HG03103 (cell line): ENCODE data around the gene CITED2.

Experiments
- ATAC-seq: cut with Tn5 transposase; IDR thresholded peaks from one replicate; pipeline ENCODE4 v1.9.1; 2021; ENCODE audit warnings: low read depth; ENCODE audit not compliant: unreplicated experiment

CITED2 gene

DNA sequence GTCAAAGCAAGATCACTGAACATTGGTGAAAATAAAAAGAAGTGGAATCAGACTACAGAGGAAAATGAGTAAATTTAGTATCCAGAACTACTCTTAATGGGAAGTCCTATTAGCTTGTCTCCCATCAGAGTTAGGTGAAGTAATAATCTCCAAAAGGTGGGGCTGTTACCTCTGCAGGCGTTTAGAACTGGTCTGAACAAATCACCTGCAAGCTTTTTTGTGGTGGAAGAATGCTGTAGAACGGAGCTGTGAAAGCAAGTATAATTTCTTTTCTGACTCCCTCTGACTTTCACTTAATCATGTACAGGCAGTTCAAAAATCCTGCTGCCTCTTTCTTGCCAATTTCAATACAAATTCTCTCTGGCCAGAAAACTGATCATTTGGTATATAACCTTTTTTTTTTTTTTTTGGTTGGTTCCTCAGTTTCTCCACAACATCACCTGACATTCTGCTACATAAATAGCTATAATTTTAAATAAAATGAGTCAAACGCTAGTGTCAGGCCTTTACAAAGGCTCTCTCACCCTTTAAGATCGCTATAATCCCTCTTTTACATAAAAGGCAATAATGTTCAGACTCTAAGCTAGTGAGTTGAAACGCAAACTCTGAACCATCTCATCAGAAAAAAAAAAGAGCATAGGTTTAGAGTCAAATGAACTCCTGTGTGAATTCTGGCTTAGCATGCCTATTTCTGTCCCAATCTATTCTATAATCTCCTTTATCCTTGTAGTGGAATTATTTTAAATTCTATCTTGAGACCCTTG, 38.8 kb downstream of the CITED2 start:
- ATAC-seq, result no peak

DNA sequence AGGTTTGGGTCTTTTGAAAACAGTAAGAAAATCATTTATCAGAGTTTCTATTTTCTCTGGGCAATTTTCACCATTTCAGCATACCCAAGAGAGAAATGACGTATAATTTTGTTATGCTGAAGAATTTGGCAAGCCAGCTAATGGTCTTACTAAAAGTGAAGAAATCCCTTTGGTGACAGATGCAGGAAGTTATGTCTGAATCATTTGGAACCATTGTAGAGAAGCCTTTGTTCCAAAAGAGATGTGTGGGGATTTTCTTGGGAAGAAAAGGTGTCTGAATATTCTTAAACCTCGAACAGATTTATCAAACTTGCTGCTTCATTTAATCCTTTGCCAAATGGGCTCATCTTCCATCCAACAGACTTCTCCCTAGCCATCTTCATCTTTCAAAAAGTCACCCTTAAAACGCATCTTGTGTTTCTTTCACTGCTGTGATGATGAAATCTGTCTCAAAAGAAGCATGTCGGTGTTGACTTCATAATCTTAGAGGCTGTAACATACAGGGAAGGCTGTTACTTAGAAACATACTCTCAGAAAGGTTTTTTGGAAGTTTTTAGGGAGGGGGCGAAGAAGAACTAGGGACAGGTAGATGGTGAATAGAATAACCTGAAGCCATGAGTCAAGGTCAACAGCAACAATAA, 39.5 kb downstream of the CITED2 start:
- no peak for ATAC-seq

DNA sequence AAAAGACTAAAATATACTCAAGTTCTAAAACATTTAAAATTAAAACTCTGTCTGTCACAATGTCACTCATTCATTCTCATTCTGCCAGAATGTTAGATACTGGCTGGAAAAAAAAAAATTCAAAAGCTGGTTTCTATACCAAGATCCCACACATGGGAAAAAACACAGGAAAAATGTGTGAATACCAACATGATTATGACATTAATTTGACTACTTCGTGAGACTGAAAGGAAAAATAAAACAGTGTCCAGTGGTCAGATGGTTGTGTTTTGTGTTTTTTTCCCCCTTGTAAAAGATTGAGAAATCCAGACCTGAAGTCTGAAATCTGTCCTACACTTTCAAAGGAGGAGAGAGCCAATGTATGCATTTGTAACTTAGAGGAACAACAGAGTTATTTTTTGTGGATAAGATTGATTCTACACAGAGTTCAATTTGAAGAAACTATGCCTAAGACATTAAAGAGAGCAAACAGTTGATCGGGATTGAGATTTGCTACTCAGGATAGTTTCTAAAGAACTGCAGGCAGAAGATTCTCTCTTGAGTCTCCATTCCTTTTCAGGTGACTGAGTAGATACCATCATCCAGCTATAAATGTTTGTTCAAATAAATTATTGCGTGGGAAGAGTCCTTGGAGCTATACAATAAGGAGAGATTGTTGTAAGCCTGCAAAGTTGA, 43.5 kb downstream of the CITED2 start:
- ATAC-seq, result no peak

DNA sequence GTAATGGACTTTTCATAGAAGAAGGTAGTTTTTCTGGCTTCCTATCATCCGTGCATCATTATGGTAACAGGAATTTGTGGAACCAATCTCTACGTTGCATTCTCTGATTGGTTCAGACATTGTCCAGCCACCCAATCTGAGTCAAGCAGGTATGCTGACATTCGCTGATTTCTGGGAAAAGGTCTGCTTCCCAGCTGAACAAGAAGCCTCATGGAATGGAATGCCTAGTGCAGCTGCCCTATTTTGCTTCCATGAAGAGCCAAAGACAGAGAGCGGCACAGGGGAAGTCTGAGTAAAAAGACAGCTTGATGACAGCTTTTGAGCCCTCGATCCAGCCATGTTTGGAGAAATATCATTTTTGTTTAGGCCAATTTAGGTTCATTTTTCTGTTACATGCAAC, 44.1 kb downstream of the CITED2 start:
- no peak for ATAC-seq

DNA sequence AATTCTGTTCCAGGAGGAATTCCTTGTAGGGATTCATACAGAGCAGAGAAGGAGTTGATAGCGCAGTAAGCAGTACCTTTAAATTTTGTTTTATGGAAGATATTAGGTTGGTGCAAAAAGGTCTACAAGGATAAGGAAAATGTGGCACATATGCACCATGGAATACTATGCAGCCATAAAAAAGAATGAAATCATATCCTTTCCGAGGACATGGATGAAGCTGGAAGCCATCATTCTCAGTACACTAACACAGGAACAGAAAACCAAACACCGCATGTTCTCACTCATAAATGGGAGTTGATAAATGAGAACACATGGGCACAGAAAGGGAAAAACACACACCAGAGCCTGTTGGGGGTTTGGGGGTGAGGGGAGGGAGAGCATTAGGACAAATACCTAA, 45.2 kb downstream of the CITED2 start:
- ATAC-seq, result no peak

DNA sequence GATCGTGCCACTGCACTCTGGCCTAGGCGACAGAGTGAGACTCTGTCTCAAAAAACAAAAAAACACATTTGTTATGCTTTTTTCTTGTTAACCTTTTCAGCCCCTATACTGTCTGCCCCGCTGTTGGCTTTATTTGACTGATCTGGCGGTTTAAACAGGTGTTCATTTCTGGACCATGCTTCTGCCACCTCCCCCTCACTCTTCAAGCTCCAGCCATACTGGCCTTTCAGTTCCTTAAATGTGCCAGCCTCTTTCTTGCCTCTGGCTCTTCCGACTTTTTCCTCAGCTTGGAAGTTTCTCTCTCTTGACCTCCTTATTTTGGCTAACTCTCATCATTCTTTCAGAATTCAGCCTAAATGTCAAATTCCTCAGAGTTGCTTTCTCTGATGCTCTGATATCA, 47.4 kb downstream of the CITED2 start:
- peak; percentile 49 for ATAC-seq

DNA sequence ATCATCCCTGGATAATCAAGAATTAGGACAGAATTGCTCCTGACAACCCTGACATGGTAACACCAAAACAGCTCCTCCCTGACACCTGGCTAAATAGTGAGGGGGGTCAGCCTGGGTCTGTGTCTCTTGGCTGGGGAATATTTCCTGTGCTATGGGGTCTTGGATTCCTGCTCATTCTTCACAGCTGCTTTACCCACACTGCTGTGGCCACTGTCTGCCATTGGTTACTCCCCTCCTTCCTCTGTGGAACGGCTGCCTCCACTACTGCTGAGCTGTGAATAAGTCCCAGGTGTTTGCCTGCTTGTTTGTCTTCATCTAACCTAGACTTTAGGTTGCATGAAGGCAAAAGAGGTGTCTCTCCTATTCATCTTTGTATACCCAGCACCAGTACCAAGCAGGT, 48.8 kb downstream of the CITED2 start:
- ATAC-seq, result no peak

DNA sequence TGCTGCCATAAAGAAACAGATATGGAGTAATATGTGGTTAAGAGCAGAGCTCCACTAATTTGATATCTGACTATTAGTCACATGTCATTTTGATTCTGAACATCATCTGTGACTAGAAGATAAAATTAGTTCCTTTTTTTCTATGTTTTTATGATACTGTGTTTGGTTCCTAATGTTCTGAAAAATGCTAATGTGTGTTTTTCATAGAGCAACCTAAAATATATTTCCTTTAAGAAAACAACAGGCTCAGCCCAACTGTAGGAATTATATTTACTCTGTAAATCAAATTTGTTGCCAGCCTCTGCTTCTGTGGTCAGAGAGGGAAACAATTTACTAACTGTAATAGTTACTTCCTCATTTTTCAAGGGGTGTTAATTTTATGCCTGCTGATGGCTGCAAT, 49.3 kb downstream of the CITED2 start:
- peak; percentile 27 for ATAC-seq

DNA sequence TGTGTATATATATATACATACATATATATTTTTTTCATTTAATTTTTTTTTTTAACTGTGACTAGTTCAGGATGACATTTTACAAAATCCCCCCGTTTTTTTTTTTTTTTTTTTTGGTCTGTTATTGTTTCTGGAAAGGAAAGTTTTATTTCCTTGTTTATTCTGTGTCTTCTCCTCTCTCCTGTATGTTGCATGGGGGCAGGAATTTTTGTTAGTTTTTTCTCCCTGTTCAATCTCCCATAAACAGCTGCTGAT, 50.2 kb downstream of the CITED2 start:
- ATAC-seq, result no peak

DNA sequence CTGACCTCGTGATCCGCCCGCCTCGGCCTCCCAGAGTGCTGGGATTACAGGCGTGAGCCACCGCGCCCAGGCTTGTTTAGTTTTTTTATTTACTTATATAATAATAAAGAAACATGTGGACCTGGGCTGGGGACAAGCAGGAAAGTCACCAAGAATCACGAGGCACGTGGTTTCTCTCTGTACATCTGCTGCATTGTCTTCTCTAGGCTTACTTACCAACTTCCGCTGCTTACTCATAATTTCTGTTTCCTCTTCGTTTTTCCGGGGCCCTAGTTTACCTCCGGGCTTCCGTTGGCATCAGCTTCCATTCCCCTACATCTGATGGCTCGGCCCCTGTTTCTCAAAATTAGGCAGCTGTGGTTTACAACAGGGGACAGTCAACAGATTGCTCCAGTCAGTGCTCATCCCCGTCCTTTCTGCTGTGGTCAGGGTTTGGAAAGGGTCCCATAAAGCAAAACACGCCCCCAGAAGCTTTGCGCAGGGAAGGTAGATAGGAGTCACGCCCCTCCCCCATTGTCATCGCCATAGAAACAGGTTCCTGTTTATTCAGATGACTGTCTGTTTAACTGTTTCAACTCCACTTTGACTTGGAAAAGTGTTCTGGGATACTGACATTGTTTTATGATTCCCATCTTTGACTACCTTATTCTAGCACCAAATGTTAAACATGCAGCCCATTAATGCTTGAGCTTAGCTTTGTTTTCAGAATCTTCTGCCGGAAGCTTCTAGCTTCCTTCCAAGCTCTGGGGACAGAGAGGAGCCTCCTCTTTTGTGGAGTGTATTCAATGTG, 50.7 kb downstream of the CITED2 start:
- peak; percentile 41 for ATAC-seq
